HEK293 (cell line): ENCODE measurements around the gene MAVS.
"Not testable (repeated sequence)": the region's sequence is repeated elsewhere in the genome, so short reads cannot be mapped to it uniquely, and the experiment has no call there.

ENCODE experiments used
- CTCF ChIA-PET: fragments of 350-600 bp; formaldehyde crosslinking; extraction: SDS; loops from one replicate; lab custom pipeline; 2021; ENCODE audit warnings: antibody characterized with exemption; lab: Yijun Ruan, JAX
- POLR2A ChIA-PET: fragments of 300-600 bp; formaldehyde crosslinking; extraction: SDS; loops from one replicate; lab custom pipeline; 2020; ENCODE audit warnings: antibody characterized with exemption, inconsistent platforms; lab: Yijun Ruan, JAX
- H3K27ac ChIP-seq: fragments of 200-500 bp; sonication (Bioruptor generic); 2 replicates; pipeline ENCODE4 v1.5.1; 2014; ENCODE audit warnings: low read depth, low read length, control low read depth, inconsistent platforms; ENCODE audit errors: extremely low read depth
- H3K36me3 ChIP-seq, 2 experiments: fragments of 200-500 bp in 1 of 2; sonication (Bioruptor generic) in 1 of 2; 1 replicate in 1 of 2; 2 replicates in 1 of 2; pipeline ENCODE4 v1.5.1; 2014 to 2017; ENCODE audit warnings: inconsistent platforms in 2 of 2, low read length in 2 of 2; ENCODE audit not compliant: control insufficient read depth in 2 of 2, insufficient read depth in 1 of 2
- H3K4me1 ChIP-seq: fragments of 200-500 bp; sonication (Bioruptor generic); 2 replicates; pipeline ENCODE4 v1.5.1; 2014; ENCODE audit warnings: mild to moderate bottlenecking, low read length, inconsistent platforms; ENCODE audit not compliant: control insufficient read depth, insufficient read depth
- H3K4me3 ChIP-seq: 2 replicates; pipeline ENCODE4 v1.5.1; 2011; ENCODE audit warnings: low read depth, mild to moderate bottlenecking, control low read depth, low read length, moderate library complexity
- H3K9me3 ChIP-seq: fragments of 200-500 bp; sonication (Bioruptor generic); 2 replicates; pipeline ENCODE4 v1.5.1; 2014; ENCODE audit warnings: low read depth, low read length, inconsistent platforms; ENCODE audit not compliant: control insufficient read depth, insufficient read depth
- GLIS1 ChIP-seq: fragments of 450-650 bp; formaldehyde crosslinking; IDR thresholded peaks from 2 replicates; pipeline ENCODE4 v1.5.1; 2016; ENCODE audit warnings: missing biosample characterization, missing genetic modification characterization
- GLIS2 ChIP-seq: fragments of 450-650 bp; formaldehyde crosslinking; IDR thresholded peaks from 2 replicates; pipeline ENCODE4 v1.5.1; 2016; ENCODE audit warnings: missing biosample characterization, missing genetic modification characterization
- INSM2 ChIP-seq: fragments of 450-650 bp; formaldehyde crosslinking; IDR thresholded peaks from 2 replicates; pipeline ENCODE4 v1.5.1; 2016; ENCODE audit warnings: missing biosample characterization, missing genetic modification characterization
- KLF17 ChIP-seq: fragments of 450-650 bp; formaldehyde crosslinking; IDR thresholded peaks from 2 replicates; pipeline ENCODE4 v1.5.1; 2016; ENCODE audit warnings: missing biosample characterization, missing genetic modification characterization
- KLF8 ChIP-seq: fragments of 450-650 bp; formaldehyde crosslinking; IDR thresholded peaks from 2 replicates; pipeline ENCODE4 v1.5.1; 2016; ENCODE audit warnings: missing biosample characterization, missing genetic modification characterization
- MEIS1 ChIP-seq: sonication (generic); formaldehyde crosslinking; IDR thresholded peaks from 2 replicates; pipeline ENCODE4 v1.8.1; 2022; ENCODE audit warnings: missing genetic modification reagents, mild to moderate bottlenecking, borderline replicate concordance
- PRDM10 ChIP-seq: fragments of 450-650 bp; formaldehyde crosslinking; IDR thresholded peaks from 2 replicates; pipeline ENCODE4 v1.5.1; 2016; ENCODE audit warnings: missing biosample characterization, missing genetic modification characterization
- SP3 ChIP-seq: fragments of 450-650 bp; formaldehyde crosslinking; IDR thresholded peaks from 2 replicates; pipeline ENCODE4 v1.5.1; 2016; ENCODE audit warnings: missing biosample characterization, missing genetic modification characterization
- ZFP41 ChIP-seq: fragments of 450-650 bp; formaldehyde crosslinking; IDR thresholded peaks from 2 replicates; pipeline ENCODE4 v1.5.1; 2016; ENCODE audit warnings: missing biosample characterization, missing genetic modification characterization, borderline replicate concordance
- ZNF133 ChIP-seq: fragments of 450-650 bp; formaldehyde crosslinking; IDR thresholded peaks from 2 replicates; pipeline ENCODE4 v1.5.1; 2016; ENCODE audit warnings: missing biosample characterization, missing genetic modification characterization
- ZNF211 ChIP-seq: fragments of 450-650 bp; formaldehyde crosslinking; IDR thresholded peaks from 2 replicates; pipeline ENCODE4 v1.5.1; 2016; ENCODE audit warnings: low read depth, missing biosample characterization, missing genetic modification characterization
- ZNF223 ChIP-seq: fragments of 450-650 bp; formaldehyde crosslinking; IDR thresholded peaks from 2 replicates; pipeline ENCODE4 v1.5.1; 2016; ENCODE audit warnings: missing biosample characterization, missing genetic modification characterization
- ZNF280C ChIP-seq: fragments of 450-650 bp; formaldehyde crosslinking; IDR thresholded peaks from 2 replicates; pipeline ENCODE4 v1.5.1; 2016; ENCODE audit warnings: missing biosample characterization, missing genetic modification characterization
- ZNF335 ChIP-seq: fragments of 450-650 bp; formaldehyde crosslinking; conservative IDR thresholded peaks from 2 replicates; pipeline ENCODE4 v1.5.1; 2016; ENCODE audit warnings: missing biosample characterization, missing genetic modification characterization
- ZNF37A ChIP-seq: fragments of 450-650 bp; IDR thresholded peaks from 2 replicates; pipeline ENCODE4 v1.5.1; 2018; ENCODE audit warnings: missing biosample characterization, missing genetic modification characterization
- ZNF596 ChIP-seq: fragments of 450-650 bp; IDR thresholded peaks from 2 replicates; pipeline ENCODE4 v1.5.0; 2018; ENCODE audit warnings: missing biosample characterization, mild to moderate bottlenecking, missing genetic modification characterization, moderate library complexity
- ZNF600 ChIP-seq: fragments of 450-650 bp; formaldehyde crosslinking; IDR thresholded peaks from 2 replicates; pipeline ENCODE4 v1.5.1; 2016; ENCODE audit warnings: missing biosample characterization, missing genetic modification characterization
- ZNF629 ChIP-seq: fragments of 450-650 bp; formaldehyde crosslinking; IDR thresholded peaks from 2 replicates; pipeline ENCODE4 v1.5.1; 2017; ENCODE audit warnings: missing biosample characterization, missing genetic modification characterization
- ZNF704 ChIP-seq: fragments of 450-650 bp; formaldehyde crosslinking; IDR thresholded peaks from 2 replicates; pipeline ENCODE4 v1.5.1; 2016; ENCODE audit warnings: missing biosample characterization, missing genetic modification characterization
- ZNF792 ChIP-seq: fragments of 450-650 bp; formaldehyde crosslinking; IDR thresholded peaks from 2 replicates; pipeline ENCODE4 v1.5.1; 2016; ENCODE audit warnings: missing biosample characterization, missing genetic modification characterization
- ZXDB ChIP-seq: fragments of 450-650 bp; formaldehyde crosslinking; IDR thresholded peaks from 2 replicates; pipeline ENCODE4 v1.5.1; 2016; ENCODE audit warnings: missing biosample characterization, missing genetic modification characterization

MAVS gene

DNA sequence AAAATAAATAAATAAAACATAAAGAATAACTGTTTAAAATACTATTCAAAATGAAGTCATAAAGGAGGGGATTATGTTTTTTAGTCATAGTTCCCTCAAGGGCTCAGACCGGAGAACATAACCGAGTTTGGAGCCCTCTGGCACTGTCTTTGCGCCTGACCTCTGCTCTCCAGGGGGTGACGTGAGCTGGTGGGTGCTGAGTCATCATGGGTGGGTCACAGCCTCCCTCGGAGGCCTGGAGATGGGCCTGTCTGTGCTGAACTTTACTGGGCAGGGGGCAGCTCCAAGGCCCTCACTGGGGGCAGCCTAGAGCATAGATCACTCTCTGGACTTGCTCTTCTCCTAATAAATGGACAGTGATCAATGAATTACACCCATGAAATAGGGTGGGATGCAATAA, 3.1 kb upstream of the MAVS start:
- peaks cover 0 to 2% of the 10 kb centered on the region in 2 experiments; a peak in 2 of 3 replicates for H3K36me3 ChIP-seq
- CTCF ChIA-PET: interaction anchor here (0.7 to 4.2 kb wide), 7 partner anchors 12 to 377 kb away, joined by 3 to 26 read pairs (median 3); partner anchors contain the start of gene AP5S1
- H3K27ac ChIP-seq: no peak overlapping the region
- H3K4me1 ChIP-seq: peaks cover 11% of the 10 kb centered on the region
- no peak overlapping the region for H3K4me3 ChIP-seq
- POLR2A ChIA-PET: interaction anchor here (0.6 to 1.5 kb wide), 4 partner anchors 23 to 173 kb away, joined by 3 to 4 read pairs (median 4); partner anchors contain the start of genes AP5S1 and CDC25B
- TF ChIP-seq KLF17 (tag by site-specific recombination): peak; percentile 82
- 0 out of 2 replicates have a peak, but pooled peaks have one; percentile 40 for TF ChIP-seq KLF8
- peak; percentile 44 for TF ChIP-seq PRDM10 (tag by site-specific recombination)
- no peak for TF ChIP-seq ZFP41 (tag by site-specific recombination)
- peak; percentile 37; the same call in 1 of the 2 replicates for TF ChIP-seq GLIS2 (tag by site-specific recombination)
- TF ChIP-seq ZNF629 (tag by site-specific recombination): peak; percentile 47
- TF ChIP-seq GLIS1 (tag by site-specific recombination): peak; percentile 85
- no peak for TF ChIP-seq ZNF704
- no peak for TF ChIP-seq ZNF211 (tag by site-specific recombination)
- TF ChIP-seq ZNF600 (tag by site-specific recombination): no peak
- H3K9me3 ChIP-seq: no peaks in the 10 kb centered on the region

DNA sequence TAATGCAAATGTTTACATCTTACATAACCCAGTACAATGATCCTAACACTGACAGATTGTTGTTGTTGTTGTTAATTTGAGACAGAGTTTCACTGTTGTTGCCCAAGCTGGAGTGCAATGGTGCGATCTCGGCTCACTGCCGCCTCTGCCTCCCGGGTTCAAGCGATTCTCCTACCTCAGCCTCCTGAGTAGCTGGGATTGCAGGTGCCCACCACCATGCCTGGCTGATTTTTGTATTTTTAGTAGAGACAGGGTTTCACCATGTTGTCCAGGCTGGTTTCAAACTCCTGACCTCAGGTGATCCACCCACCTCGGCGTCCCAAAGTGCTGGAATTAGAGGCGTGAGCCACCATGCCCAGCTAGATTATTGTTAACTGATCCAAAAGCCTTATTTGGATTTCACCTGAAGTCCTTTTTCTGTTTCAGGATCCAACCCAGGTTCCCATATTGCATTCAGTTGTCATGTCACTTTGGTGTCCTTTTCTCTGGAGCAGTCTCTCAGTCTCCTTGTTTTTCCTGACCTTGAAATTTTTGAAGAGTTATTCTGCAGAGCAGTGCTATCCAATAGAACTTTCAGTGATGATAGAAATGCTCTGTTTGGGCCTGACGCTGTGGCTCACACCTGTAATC, 2.5 kb upstream of the MAVS start:
- peaks cover 11% of the 10 kb centered on the region for H3K4me1 ChIP-seq
- H3K4me3 ChIP-seq, H3K36me3 ChIP-seq, H3K9me3 ChIP-seq, H3K27ac ChIP-seq: not testable (repeated sequence)
- POLR2A ChIA-PET: interaction anchor here (0.6 to 1.5 kb wide), 2 partner anchors 24 to 172 kb away, joined by 3 to 4 read pairs; partner anchors contain the start of gene AP5S1
- TF ChIP-seq ZNF335 (tag by site-specific recombination): peak; percentile 41; the same call in 1 of the 2 replicates
- CTCF ChIA-PET: interaction anchor here (1.0 to 4.2 kb wide), 5 partner anchors 11 to 128 kb away, joined by 3 to 26 read pairs (median 5); partner anchors contain the start of genes AP5S1 and CENPB

GRCh38 chr20:3846378-3846739, 275 bp upstream of the MAVS start:
- H3K9me3 ChIP-seq: no peaks in the 10 kb centered on the region
- H3K4me3 ChIP-seq: peak overlapping the region; percentile 94
- ChIA-PET POLR2A (interaction anchor here (1.4 kb wide), 1 partner anchor 26 kb away, joined by 8 read pairs; the partner anchor contains the start of gene AP5S1), CTCF (interaction anchor here (4.2 kb wide), 1 partner anchor 26 kb away, joined by 26 read pairs; the partner anchor contains the start of gene AP5S1)
- peaks cover 0 to 7% of the 10 kb centered on the region in 2 experiments; a peak in 2 of 3 replicates for H3K36me3 ChIP-seq
- H3K4me1 ChIP-seq: peaks cover 11% of the 10 kb centered on the region
- peak overlapping the region; percentile 92 for H3K27ac ChIP-seq
- TF ChIP-seq ZNF280C (no peak), ZNF223 (tag by site-specific recombination) (no peak), ZNF596 (no peak), ZNF133 (tag by site-specific recombination) (no peak), ZXDB (no peak), INSM2 (tag by site-specific recombination) (no peak), ZNF335 (tag by site-specific recombination) (peak; percentile 90), SP3 (tag by site-specific recombination) (no peak), ZNF37A (tag by site-specific recombination) (no peak), MEIS1 (no peak), ZNF792 (tag by site-specific recombination) (0 out of 2 replicates have a peak, but pooled peaks have one; percentile 51)
